Measurements from ENCODE around the gene MAGI1. TPM values are rescaled to one million over a fixed set of nuclear protein-coding genes. Genes with fewer than 3 reads are reported as not detected.

MAGI1 gene
- total RNA-seq, 1 experiment from 2014 or later = 38.6 TPM

- TF ChIP-seq REST (IDR thresholded peaks at IDR 0.05; ENCODE audit: low read depth) = no peak
- no peak for TF ChIP-seq ZFX (IDR thresholded peaks at IDR 0.05)
Measured at GRCh38 chr3:65330072-65330471, 708.6 kb downstream of the MAGI1 start (continued).

- H3K4me2 ChIP-seq (ENCODE audit: low read length) = no peak overlapping the region
- peaks cover 20% of the 10 kb centered on the region for H3K27me3 ChIP-seq (ENCODE audit: insufficient read depth, low read length)
- ChIA-PET RAD21 (ENCODE audit: low non-redundant PET in 1 of 2, low total read pairs in 2 of 2, uncharacterized antibody in 2 of 2, unreplicated experiment in 2 of 2) (no interaction called here), CTCF (no interaction called here), POLR2A (no interaction called here)
- no peak for DNase-seq (ENCODE audit: low read depth, low spot score)
- H3K9me2 ChIP-seq (ENCODE audit: insufficient read depth) = no peaks in the 10 kb centered on the region
- no peaks in the 10 kb centered on the region for H4K20me1 ChIP-seq (ENCODE audit: insufficient read depth)
- intact Hi-C loops (cut with micrococcal nuclease) = no loop called here
- no peak overlapping the region for H3K9ac ChIP-seq (ENCODE audit: low read length)
- H3K79me2 ChIP-seq (ENCODE audit: insufficient read depth, low read length) = no peaks in the 10 kb centered on the region
- H2AFZ ChIP-seq (ENCODE audit: low read depth, low read length, poor library complexity, severe bottlenecking) = no peak overlapping the region
- H3K4me1 ChIP-seq (ENCODE audit: control insufficient read depth in 1 of 2, insufficient read depth in 2 of 2, low read length in 2 of 2) = no peaks in the 10 kb centered on the region
- BruUV-seq (replicated peaks) = no TSS peak
- H3K27ac ChIP-seq (ENCODE audit: low read depth, low read length) = no peak overlapping the region
- H3K4me3 ChIP-seq (replicated peaks in 1 of 2; ENCODE audit: low read depth in 1 of 2, low read length in 2 of 2) = no peak overlapping the region
- no peaks in the 10 kb centered on the region for H3K9me3 ChIP-seq (ENCODE audit: control insufficient read depth in 1 of 2, insufficient read depth in 1 of 2, low read depth in 1 of 2, low read length in 2 of 2)
- no peak for ATAC-seq
- no peaks in the 10 kb centered on the region for H3K36me3 ChIP-seq (ENCODE audit: control insufficient read depth in 1 of 2, insufficient read depth in 2 of 2, low read length in 2 of 2)
- TF ChIP-seq POLR2AphosphoS5 (IDR thresholded peaks at IDR 0.05; ENCODE audit: low read depth, low read length) = no peak
- TF ChIP-seq, protein P1, sequence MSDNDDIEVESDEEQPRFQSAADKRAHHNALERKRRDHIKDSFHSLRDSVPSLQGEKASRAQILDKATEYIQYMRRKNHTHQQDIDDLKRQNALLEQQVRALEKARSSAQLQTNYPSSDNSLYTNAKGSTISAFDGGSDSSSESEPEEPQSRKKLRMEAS (IDR thresholded peaks at IDR 0.05) = no peak
- no peak for TF ChIP-seq EZH2 (IDR thresholded peaks at IDR 0.05)
- TF ChIP-seq FOSL1 (IDR thresholded peaks at IDR 0.05; ENCODE audit: low read depth) = no peak
- TF ChIP-seq ZFX (IDR thresholded peaks at IDR 0.05) = no peak
- no peak for TF ChIP-seq YY1 (IDR thresholded peaks at IDR 0.05; ENCODE audit: extremely low read depth, insufficient replicate concordance, low read depth, low read length)
- TF ChIP-seq CTCF (IDR thresholded peaks at IDR 0.05 in 2 of 3, conservative IDR thresholded peaks at IDR 0.05 in 1 of 3; ENCODE audit: borderline replicate concordance in 1 of 3, insufficient read depth in 1 of 3, low read depth in 2 of 3, low read length in 2 of 3) = no peak
- no peak for TF ChIP-seq CBX3 (IDR thresholded peaks at IDR 0.05; ENCODE audit: low read depth)
- TF ChIP-seq EGR1 (IDR thresholded peaks at IDR 0.05; ENCODE audit: low read depth) = no peak
- no peak for TF ChIP-seq EZH2phosphoT487 (IDR thresholded peaks at IDR 0.05; ENCODE audit: borderline replicate concordance)
Measured at GRCh38 chr3:65328148-65328547, 710.6 kb downstream of the MAGI1 start.
